ENCODE measurements around the gene NPEPPS. TPM values are rescaled to one million over a fixed set of nuclear protein-coding genes. Genes with fewer than 3 reads are reported as not detected.

NPEPPS gene
- total and polyA plus RNA-seq, 2 of the 13 experiments (the other 11 are each of a cell fraction or from before 2014, with no cell fraction given), result 53.5 to 127 TPM

- TF ChIP-seq, protein P1, sequence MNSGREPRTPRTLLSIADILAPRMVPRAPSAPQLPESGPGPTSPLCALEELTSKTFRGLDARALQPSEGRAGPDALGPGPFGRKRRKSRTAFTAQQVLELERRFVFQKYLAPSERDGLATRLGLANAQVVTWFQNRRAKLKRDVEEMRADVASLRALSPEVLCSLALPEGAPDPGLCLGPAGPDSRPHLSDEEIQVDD (CRISPR knock-in tag; IDR thresholded peaks at IDR 0.05; ENCODE audit: borderline replicate concordance), result no peak
- TF ChIP-seq ASH2L (IDR thresholded peaks at IDR 0.05; ENCODE audit: insufficient read length, low read depth, low read length) (peak; percentile 34), HNF1A (IDR thresholded peaks at IDR 0.05; ENCODE audit: low read depth) (no peak), HNF1A (CRISPR knock-in tag; IDR thresholded peaks at IDR 0.05; ENCODE audit: borderline replicate concordance) (no peak), SMAD3 (CRISPR knock-in tag; IDR thresholded peaks at IDR 0.05) (no peak), MTF1 (CRISPR knock-in tag; IDR thresholded peaks at IDR 0.05) (no peak), ZNF737 (CRISPR knock-in tag; IDR thresholded peaks at IDR 0.05; ENCODE audit: borderline replicate concordance) (no peak), NFYC (CRISPR knock-in tag; IDR thresholded peaks at IDR 0.05) (no peak), ESRRA (CRISPR knock-in tag; IDR thresholded peaks at IDR 0.05; ENCODE audit: low read depth) (no peak), SSRP1 (CRISPR knock-in tag; IDR thresholded peaks at IDR 0.05) (peak; percentile 77; the same call in 1 of the 2 replicates), CREBL2 (CRISPR knock-in tag; IDR thresholded peaks at IDR 0.05; ENCODE audit: borderline replicate concordance) (no peak), KMT2B (CRISPR knock-in tag; IDR thresholded peaks at IDR 0.05) (no peak), NFE2 (CRISPR knock-in tag; IDR thresholded peaks at IDR 0.05) (no peak), ATF5 (CRISPR knock-in tag; IDR thresholded peaks at IDR 0.05; ENCODE audit: low read depth) (no peak), DPF2 (CRISPR knock-in tag; IDR thresholded peaks at IDR 0.05; ENCODE audit: borderline replicate concordance, low read depth) (no peak)
- TF ChIP-seq, protein P2, sequence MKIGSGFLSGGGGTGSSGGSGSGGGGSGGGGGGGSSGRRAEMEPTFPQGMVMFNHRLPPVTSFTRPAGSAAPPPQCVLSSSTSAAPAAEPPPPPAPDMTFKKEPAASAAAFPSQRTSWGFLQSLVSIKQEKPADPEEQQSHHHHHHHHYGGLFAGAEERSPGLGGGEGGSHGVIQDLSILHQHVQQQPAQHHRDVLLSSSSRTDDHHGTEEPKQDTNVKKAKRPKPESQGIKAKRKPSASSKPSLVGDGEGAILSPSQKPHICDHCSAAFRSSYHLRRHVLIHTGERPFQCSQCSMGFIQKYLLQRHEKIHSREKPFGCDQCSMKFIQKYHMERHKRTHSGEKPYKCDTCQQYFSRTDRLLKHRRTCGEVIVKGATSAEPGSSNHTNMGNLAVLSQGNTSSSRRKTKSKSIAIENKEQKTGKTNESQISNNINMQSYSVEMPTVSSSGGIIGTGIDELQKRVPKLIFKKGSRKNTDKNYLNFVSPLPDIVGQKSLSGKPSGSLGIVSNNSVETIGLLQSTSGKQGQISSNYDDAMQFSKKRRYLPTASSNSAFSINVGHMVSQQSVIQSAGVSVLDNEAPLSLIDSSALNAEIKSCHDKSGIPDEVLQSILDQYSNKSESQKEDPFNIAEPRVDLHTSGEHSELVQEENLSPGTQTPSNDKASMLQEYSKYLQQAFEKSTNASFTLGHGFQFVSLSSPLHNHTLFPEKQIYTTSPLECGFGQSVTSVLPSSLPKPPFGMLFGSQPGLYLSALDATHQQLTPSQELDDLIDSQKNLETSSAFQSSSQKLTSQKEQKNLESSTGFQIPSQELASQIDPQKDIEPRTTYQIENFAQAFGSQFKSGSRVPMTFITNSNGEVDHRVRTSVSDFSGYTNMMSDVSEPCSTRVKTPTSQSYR (CRISPR knock-in tag; IDR thresholded peaks at IDR 0.05; ENCODE audit: borderline replicate concordance), result no peak
- TF ChIP-seq, protein P3, sequence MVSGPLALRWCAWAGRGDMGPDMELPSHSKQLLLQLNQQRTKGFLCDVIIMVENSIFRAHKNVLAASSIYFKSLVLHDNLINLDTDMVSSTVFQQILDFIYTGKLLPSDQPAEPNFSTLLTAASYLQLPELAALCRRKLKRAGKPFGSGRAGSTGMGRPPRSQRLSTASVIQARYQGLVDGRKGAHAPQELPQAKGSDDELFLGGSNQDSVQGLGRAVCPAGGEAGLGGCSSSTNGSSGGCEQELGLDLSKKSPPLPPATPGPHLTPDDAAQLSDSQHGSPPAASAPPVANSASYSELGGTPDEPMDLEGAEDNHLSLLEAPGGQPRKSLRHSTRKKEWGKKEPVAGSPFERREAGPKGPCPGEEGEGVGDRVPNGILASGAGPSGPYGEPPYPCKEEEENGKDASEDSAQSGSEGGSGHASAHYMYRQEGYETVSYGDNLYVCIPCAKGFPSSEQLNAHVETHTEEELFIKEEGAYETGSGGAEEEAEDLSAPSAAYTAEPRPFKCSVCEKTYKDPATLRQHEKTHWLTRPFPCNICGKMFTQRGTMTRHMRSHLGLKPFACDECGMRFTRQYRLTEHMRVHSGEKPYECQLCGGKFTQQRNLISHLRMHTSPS (CRISPR knock-in tag; IDR thresholded peaks at IDR 0.05; ENCODE audit: low read depth), result no peak
These were observed 133.2 kb downstream of the NPEPPS start (continued) for GRCh38 chr17:47663912-47664623.
